Astrocyte of the cerebellum (primary cell): ENCODE results near the gene RBL2.

Experiments
- DNase-seq: peaks from one replicate; pipeline ENCODE4 v3.0.0-alpha.2; 2011; ENCODE audit warnings: low read depth
- H3K4me3 ChIP-seq: 2 replicates; pipeline ENCODE4 v1.5.1; 2011; ENCODE audit warnings: mild to moderate bottlenecking, low read depth, low read length, moderate library complexity
- CTCF ChIP-seq: IDR thresholded peaks from 2 replicates; pipeline ENCODE4 v1.5.1; 2012; ENCODE audit warnings: low read length, low read depth, moderate library complexity, mild to moderate bottlenecking; ENCODE audit errors: missing control alignments
- in situ Hi-C: cut with HindIII; loops from 2 replicates; pipeline ENCODE4 v1.10.0; 2017; ENCODE audit warnings: low sequenced_read_pairs

Gene RBL2

GRCh38 chr16:53430363-53430762 is 3.9 kb upstream of the RBL2 start:
- no peak overlapping the region for H3K4me3 ChIP-seq
- no peak for DNase-seq
- in situ Hi-C loops: no loop called here
- no peak for TF ChIP-seq CTCF

GRCh38 chr16:53433509-53433908 is 762 bp upstream of the RBL2 start:
- in situ Hi-C loops: no loop called here
- TF ChIP-seq CTCF: no peak
- no peak for DNase-seq

GRCh38 chr16:53433930-53434376 is 318 bp upstream of the RBL2 start:
- no peak for TF ChIP-seq CTCF
- in situ Hi-C loops: no loop called here

More at GRCh38 chr16:53433509-53433908, 762 bp upstream of the RBL2 start:
- no peak overlapping the region for H3K4me3 ChIP-seq

GRCh38 chr16:53435066-53435688 is 906 bp downstream of the RBL2 start:
- H3K4me3 ChIP-seq: peak overlapping the region; percentile 98
- peak; percentile 82 for DNase-seq
- TF ChIP-seq CTCF: no peak
- in situ Hi-C loops: no loop called here

More at GRCh38 chr16:53433930-53434376, 318 bp upstream of the RBL2 start:
- H3K4me3 ChIP-seq: peak overlapping the region; percentile 98
- no peak for DNase-seq

- in situ Hi-C loops: no loop called here
- no peak overlapping the region for H3K4me3 ChIP-seq
- DNase-seq: no peak
- no peak for TF ChIP-seq CTCF
These were observed 5.9 kb downstream of the RBL2 start for GRCh38 chr16:53440125-53440524.

GRCh38 chr16:53445534-53445933 is 11.3 kb downstream of the RBL2 start:
- H3K4me3 ChIP-seq: no peak overlapping the region
- in situ Hi-C loops: no loop called here
- no peak for TF ChIP-seq CTCF
- DNase-seq: no peak
